GM18505 (cell line): ENCODE results near the gene TRAPPC8.
"Not testable (repeated sequence)": the region's sequence is repeated elsewhere in the genome, so short reads cannot be mapped to it uniquely, and the experiment has no call there.

ENCODE experiments used
- ATAC-seq: cut with Tn5 transposase; IDR thresholded peaks from one replicate; pipeline ENCODE4 v1.9.1; 2021; ENCODE audit not compliant: unreplicated experiment
- POLR2A ChIP-seq: IDR thresholded peaks from 4 replicates; pipeline ENCODE4 v1.6.1; 2011; ENCODE audit warnings: borderline replicate concordance; ENCODE audit not compliant: insufficient read depth, insufficient read length; ENCODE audit errors: extremely low read depth

The TRAPPC8 gene

DNA sequence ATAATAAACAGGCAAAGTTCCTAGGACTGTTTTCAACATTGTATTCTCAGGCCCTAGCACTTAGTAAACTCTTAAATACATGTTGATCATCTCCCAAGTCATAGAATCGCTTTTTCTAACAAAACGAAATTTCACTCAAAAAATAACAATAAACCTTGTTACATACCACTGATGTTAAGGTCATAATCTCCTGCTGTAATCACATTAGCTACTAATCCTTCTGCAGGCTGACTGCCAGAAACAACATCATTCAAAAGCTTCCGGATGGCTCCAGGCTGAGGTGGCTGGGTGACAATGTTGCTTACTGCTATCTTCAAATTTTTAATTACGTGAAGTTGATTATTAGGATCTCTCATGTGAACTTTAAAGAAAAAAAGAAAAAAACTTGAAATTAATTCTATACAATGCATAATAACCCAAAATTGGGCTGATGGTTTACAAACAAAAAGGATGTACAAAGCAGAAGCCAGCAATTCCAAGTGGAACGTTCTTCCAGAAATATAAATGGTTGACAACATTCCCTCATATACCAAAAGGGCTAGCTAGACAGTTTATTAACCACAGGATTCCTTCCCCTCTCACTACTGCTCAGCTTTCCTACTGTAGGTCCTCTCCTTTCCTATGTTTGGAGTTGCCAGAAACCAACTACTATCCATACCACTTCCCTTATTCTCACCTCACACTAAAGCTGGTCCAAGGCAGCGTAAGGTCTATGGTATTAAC, 11.6 kb downstream of the TRAPPC8 start:
- ATAC-seq, result no peak
- TF ChIP-seq POLR2A, result no peak

DNA sequence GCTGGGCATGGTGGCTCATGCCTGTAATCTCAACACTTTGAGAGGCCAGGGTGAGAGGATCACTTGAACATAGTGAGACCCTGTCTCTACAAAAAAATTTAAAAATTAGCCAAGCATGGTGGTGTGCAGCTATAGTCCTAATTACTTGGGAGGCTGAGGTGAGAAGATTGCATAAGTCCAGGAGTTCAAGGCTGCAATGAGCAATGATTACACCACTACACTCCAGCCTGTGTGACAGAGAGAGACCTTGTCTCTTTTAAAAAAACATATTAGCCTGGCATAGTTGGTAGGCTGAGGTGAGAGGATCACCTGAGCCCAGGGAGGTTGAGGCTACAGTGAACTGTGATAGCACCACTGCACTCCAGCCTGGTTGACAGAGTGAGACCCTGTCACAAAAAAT, 13.7 kb downstream of the TRAPPC8 start:
- TF ChIP-seq POLR2A, result no peak
- ATAC-seq, result no peak

DNA sequence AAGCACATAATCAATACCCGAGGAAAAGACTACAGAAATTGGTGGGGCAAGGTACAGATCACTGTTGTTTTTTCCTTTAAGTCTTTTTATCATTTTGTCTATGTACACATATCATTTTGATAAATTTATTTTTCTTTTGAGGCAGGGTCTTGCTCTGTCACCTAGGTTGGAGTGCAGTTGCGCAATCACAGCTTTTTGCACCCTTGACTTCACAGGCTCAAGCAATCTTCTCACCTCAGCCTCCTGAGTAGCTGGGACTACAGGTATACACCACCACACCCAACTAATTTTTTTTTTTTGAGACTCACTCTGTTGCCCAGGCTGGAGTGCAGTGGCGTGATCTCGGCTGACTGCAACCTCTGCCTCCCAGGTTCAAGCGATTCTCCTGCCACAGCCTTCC, 15.9 kb downstream of the TRAPPC8 start:
- not testable (repeated sequence) for ATAC-seq

DNA sequence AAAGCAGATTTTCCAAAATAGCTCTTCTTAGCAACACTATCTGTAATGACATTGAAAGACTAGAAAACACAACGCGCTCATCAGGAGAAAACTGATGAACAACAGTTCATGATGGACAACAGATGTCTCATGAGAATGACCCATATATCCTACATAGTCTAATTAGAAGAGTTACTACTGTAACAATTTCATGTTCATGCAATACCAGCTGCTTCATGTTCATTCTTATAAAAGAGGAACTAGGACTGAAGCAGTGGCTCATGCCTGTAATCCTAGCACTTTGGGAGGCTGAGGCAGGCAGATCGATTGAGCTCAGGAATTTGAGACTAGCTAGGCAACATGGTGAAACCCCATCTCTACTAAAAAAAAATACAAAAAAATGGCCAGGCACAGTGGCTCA, 22.7 kb downstream of the TRAPPC8 start:
- no peak for TF ChIP-seq POLR2A
- ATAC-seq, result no peak

- not testable (repeated sequence) for ATAC-seq
Measured at GRCh38 chr18:31919366-31919765, 23.6 kb downstream of the TRAPPC8 start.

DNA sequence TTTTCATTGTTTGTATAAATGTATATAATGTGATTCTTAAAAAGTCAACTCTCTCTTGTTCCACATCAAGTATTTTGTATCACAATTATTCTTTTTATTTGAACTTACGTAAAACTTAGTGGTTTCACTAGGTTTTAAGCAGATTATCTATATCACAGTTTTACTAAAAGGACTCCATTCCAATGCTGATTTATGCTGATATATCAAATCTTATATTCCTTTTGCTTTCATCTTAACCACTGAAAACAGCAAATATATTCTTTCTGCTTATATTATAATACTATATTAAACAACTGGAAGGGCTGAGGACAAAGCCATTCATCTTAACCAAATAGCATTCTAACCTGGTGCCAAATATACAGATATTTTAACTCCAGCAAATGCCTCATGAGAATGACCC, 24.2 kb downstream of the TRAPPC8 start:
- TF ChIP-seq POLR2A, result no peak
- no peak for ATAC-seq

DNA sequence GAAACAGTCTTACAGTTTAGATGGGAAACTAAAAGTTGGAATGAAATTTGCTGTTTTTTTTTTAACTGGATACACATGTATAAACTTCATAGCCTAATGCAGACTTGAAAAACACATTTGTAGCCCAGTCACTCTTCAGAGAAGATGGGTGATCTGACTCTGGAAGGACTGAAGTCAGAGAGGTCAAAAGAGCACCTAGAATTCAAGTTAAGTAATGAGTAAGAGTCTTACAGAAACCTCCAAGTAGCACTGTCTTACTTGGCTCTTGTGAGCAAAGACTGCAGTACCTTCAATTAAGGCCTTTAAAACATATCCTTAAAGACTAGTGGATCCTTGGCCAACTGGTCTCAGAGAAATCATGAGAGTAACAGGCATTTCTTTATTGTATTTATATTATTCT, 41.9 kb downstream of the TRAPPC8 start:
- ATAC-seq, result no peak
- TF ChIP-seq POLR2A, result no peak

DNA sequence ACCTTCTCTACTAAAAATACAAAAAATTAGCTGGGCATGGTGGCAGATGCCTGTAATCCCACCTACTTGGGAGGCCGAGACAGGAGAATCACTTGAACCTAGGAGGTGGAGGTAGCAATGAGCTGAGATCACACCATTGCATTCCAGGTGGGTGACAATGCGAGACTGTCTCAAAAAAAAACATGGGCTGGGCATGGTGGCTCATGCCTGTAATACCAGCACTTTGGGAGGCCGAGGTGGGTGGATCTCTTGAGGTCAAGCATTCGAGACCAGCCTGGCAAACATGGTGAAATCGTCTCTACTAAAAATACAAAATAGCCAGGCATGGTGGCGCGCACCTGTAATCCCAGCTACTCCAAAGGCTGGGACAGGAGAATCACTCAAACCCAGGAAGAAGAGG, 43.2 kb downstream of the TRAPPC8 start:
- ATAC-seq, result not testable (repeated sequence)

- TF ChIP-seq POLR2A, result no peak
- ATAC-seq, result no peak
Measured at GRCh38 chr18:31892936-31893335, 50.0 kb downstream of the TRAPPC8 start.

DNA sequence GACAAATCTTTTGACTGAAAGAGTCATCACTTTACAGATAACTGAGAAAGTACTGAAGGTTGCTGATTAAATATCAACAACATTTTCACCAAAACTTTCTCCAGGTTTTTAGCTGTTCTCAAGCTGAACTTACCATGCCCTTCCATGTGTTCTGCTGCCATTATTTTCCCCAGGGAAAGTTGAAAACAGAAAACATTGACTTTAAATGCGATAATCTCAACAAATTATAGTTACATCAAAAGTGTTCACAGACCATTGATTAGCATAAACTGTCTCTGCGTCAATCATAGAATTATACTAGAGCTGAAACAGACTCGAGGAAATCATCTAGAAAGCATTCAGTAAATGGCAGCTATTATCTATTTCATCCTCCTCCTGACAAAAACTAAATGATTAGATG, 51.4 kb downstream of the TRAPPC8 start:
- no peak for ATAC-seq
- no peak for TF ChIP-seq POLR2A

DNA sequence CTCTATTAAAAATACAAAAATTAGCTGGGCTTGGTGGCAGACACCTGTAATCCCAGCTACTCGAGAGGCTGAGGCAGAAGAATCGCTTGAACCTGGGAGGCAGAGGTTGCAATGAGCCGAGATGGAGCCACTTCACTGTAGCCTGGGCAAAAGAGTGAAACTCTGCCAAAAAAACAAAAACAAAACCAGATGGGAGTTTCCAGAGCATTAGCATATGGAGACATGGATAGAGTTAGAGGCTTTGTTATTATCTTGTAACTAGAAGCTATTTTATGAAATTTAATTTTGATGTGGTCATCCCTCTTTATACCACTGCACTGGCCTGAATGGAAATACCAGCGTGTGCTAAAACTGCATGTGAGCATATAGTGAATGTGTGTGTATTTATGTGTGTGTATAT, 58.9 kb downstream of the TRAPPC8 start:
- no peak for ATAC-seq
- TF ChIP-seq POLR2A, result no peak

- no peak for TF ChIP-seq POLR2A
- ATAC-seq, result no peak
Measured at GRCh38 chr18:31880186-31880898, 62.6 kb downstream of the TRAPPC8 start.

- no peak for ATAC-seq
- TF ChIP-seq POLR2A, result no peak
Measured at GRCh38 chr18:31878358-31878757, 64.6 kb downstream of the TRAPPC8 start.

GRCh38 chr18:31877900-31878299, 65.0 kb downstream of the TRAPPC8 start:
- no peak for TF ChIP-seq POLR2A
- no peak for ATAC-seq

GRCh38 chr18:31876707-31877106, 66.2 kb downstream of the TRAPPC8 start:
- no peak for ATAC-seq
- no peak for TF ChIP-seq POLR2A
